MCF 10A (cell line): ENCODE results near the gene EFNA2. TPM values are rescaled to one million over a fixed set of nuclear protein-coding genes. Genes with fewer than 3 reads are reported as not detected.

Source experiments
- BruUV-seq: library from RNA; stranded (reverse); fragments of 400-500 nt; replicated peaks from 2 replicates; lab custom pipeline; 2021; lab: Mats Ljungman, UMichigan
- CTCF ChIA-PET: fragments of 300-600 bp; sonication (Branson Sonifier 250); formaldehyde crosslinking; extraction: SDS; loops from one replicate; lab custom pipeline; 2021; ENCODE audit warnings: antibody characterized with exemption, inconsistent platforms; lab: Yijun Ruan, JAX
- POLR2A ChIA-PET: fragments of 300-600, 350-650 bp; sonication (Branson Sonifier 250); formaldehyde crosslinking; extraction: SDS; loops from one replicate; lab custom pipeline; 2020; ENCODE audit warnings: antibody characterized with exemption, inconsistent platforms; lab: Yijun Ruan, JAX
- DNase-seq: peaks from one replicate; pipeline ENCODE4 v3.0.0-alpha.2; 2018; ENCODE audit not compliant: unreplicated experiment
- H3K27ac Mint-ChIP-seq: one replicate; pipeline ENCODE4 v1.8.0; 2022; ENCODE audit warnings: mild to moderate bottlenecking, low read depth, mixed read lengths; ENCODE audit not compliant: unreplicated experiment
- H3K27me3 Mint-ChIP-seq: one replicate; pipeline ENCODE4 v1.8.0; 2022; ENCODE audit warnings: mixed read lengths; ENCODE audit not compliant: insufficient read depth, unreplicated experiment
- H3K36me3 Mint-ChIP-seq: one replicate; pipeline ENCODE4 v1.8.0; 2022; ENCODE audit warnings: mild to moderate bottlenecking, moderate library complexity, mixed read lengths; ENCODE audit not compliant: insufficient read depth, unreplicated experiment
- H3K4me1 Mint-ChIP-seq: one replicate; pipeline ENCODE4 v1.8.0; 2022; ENCODE audit warnings: mixed read lengths; ENCODE audit not compliant: insufficient read depth, unreplicated experiment
- H3K4me3 Mint-ChIP-seq: one replicate; pipeline ENCODE4 v1.8.0; 2022; ENCODE audit warnings: mild to moderate bottlenecking, moderate library complexity, mixed read lengths; ENCODE audit not compliant: unreplicated experiment
- H3K9me3 Mint-ChIP-seq: one replicate; pipeline ENCODE4 v1.8.0; 2022; ENCODE audit warnings: mixed read lengths; ENCODE audit not compliant: unreplicated experiment
- CTCF ChIP-seq: fragments of 200-600 bp; IDR thresholded peaks from one replicate; pipeline ENCODE4 v1.8.0; 2022; ENCODE audit warnings: antibody characterized with exemption, mild to moderate bottlenecking; ENCODE audit not compliant: unreplicated experiment
- intact Hi-C: fragments of 100-400 bp; cut with micrococcal nuclease; formaldehyde crosslinking; loops from 2 replicates; pipeline ENCODE4 v1.14.1; 2022
- total RNA-seq: library from RNA; stranded (reverse); gene quantifications from 2 replicates; pipeline ENCODE4 v1.2.3, GENCODE V29; 2022

The EFNA2 gene
- total RNA-seq, 1 experiment from 2014 or later: not detected

- DNase-seq: no peak
- TF ChIP-seq CTCF: no peak
- no TSS peak for BruUV-seq
These were observed 6.7 kb upstream of the EFNA2 start for GRCh38 chr19:1278713-1279660.

GRCh38 chr19:1279782-1280341 is 5.8 kb upstream of the EFNA2 start:
- peak; percentile 86 for TF ChIP-seq CTCF
- H3K4me3 Mint-ChIP-seq: no peak overlapping the region
- CTCF ChIA-PET: interaction anchor here (0.6 to 1.7 kb wide), 13 partner anchors 13 to 192 kb away, joined by 3 to 8 read pairs (median 4); no protein-coding TSS in a partner anchor
- peaks cover 11% of the 10 kb centered on the region for H3K27me3 Mint-ChIP-seq
- no peaks in the 10 kb centered on the region for H3K9me3 Mint-ChIP-seq
- intact Hi-C loops: loop anchor here (2.0 to 10.0 kb wide), 4 partner anchors 82 to 232 kb away; partner anchors contain the start of genes ADAMTSL5, NDUFS7 and RPS15
- peak; percentile 83 for DNase-seq
- no peak overlapping the region for H3K27ac Mint-ChIP-seq
- peaks cover 29% of the 10 kb centered on the region for H3K36me3 Mint-ChIP-seq
- BruUV-seq: no TSS peak
- H3K4me1 Mint-ChIP-seq: peaks cover 11% of the 10 kb centered on the region
- POLR2A ChIA-PET: interaction anchor here (0.6 to 1.2 kb wide), 3 partner anchors 11 to 81 kb away, joined by 3 to 4 read pairs (median 4); partner anchors contain the start of gene CIRBP

More at GRCh38 chr19:1278713-1279660, 6.7 kb upstream of the EFNA2 start:
- ChIA-PET CTCF (interaction anchor here (0.6 to 1.7 kb wide), 13 partner anchors 13 to 165 kb away, joined by 3 to 8 read pairs (median 4); no protein-coding TSS in a partner anchor), POLR2A (interaction anchor here (0.9 to 1.2 kb wide), 2 partner anchors 10 to 82 kb away, joined by 4 read pairs; partner anchors contain the start of gene CIRBP)
- peaks cover 11% of the 10 kb centered on the region for H3K4me1 Mint-ChIP-seq
- intact Hi-C loops: loop anchor here (2.0 to 10.0 kb wide), 3 partner anchors 106 to 233 kb away; partner anchors contain the start of genes ADAMTSL5, NDUFS7 and RPS15
- no peaks in the 10 kb centered on the region for H3K9me3 Mint-ChIP-seq
- H3K27me3 Mint-ChIP-seq: peaks cover 3% of the 10 kb centered on the region
- no peak overlapping the region for H3K4me3 Mint-ChIP-seq
- peaks cover 38% of the 10 kb centered on the region for H3K36me3 Mint-ChIP-seq
- H3K27ac Mint-ChIP-seq: no peak overlapping the region

GRCh38 chr19:1280636-1281568 is 4.8 kb upstream of the EFNA2 start:
- no peak for DNase-seq
- ChIA-PET POLR2A (no interaction called here), CTCF (interaction anchor here (1.3 to 1.7 kb wide), 4 partner anchors 31 to 108 kb away, joined by 3 to 8 read pairs (median 4); no protein-coding TSS in a partner anchor)
- intact Hi-C loops: loop anchor here (5.0 kb wide), 1 partner anchor 81 kb away; no protein-coding TSS in a partner anchor
- TF ChIP-seq CTCF: no peak
- Mint-ChIP-seq H3K27me3 (peaks cover 17% of the 10 kb centered on the region), H3K9me3 (no peaks in the 10 kb centered on the region), H3K36me3 (peaks cover 19% of the 10 kb centered on the region), H3K4me3 (no peak overlapping the region), H3K27ac (no peak overlapping the region), H3K4me1 (peaks cover 11% of the 10 kb centered on the region)
- BruUV-seq: no TSS peak
